ENCODE measurements around the gene CLUH.
"Not testable (repeated sequence)": the region's sequence is repeated elsewhere in the genome, so short reads cannot be mapped to it uniquely, and the experiment has no call there.

Gene CLUH

GRCh38 chr17:2701161-2701995 is 10.2 kb downstream of the CLUH start:
- DNase-seq: no peak

GRCh38 chr17:2700491-2701141 is 10.9 kb downstream of the CLUH start:
- DNase-seq: peak in 1 of 2 experiments; percentile 96

- DNase-seq: no peak
Measured at GRCh38 chr17:2700030-2700490, 11.5 kb downstream of the CLUH start.

- not testable (repeated sequence) for DNase-seq
Measured at GRCh38 chr17:2699216-2699805, 12.3 kb downstream of the CLUH start.

GRCh38 chr17:2697611-2698162 is 13.9 kb downstream of the CLUH start:
- DNase-seq: no peak

- DNase-seq: no peak
Measured at GRCh38 chr17:2695961-2696760, 15.4 kb downstream of the CLUH start.

- DNase-seq: no peak
Measured at GRCh38 chr17:2695243-2695960, 16.2 kb downstream of the CLUH start.

- no peak for DNase-seq
Measured at GRCh38 chr17:2694381-2695242, 17.0 kb downstream of the CLUH start.

GRCh38 chr17:2693561-2694380 is 17.8 kb downstream of the CLUH start:
- no peak for DNase-seq

- no peak for DNase-seq
Measured at GRCh38 chr17:2692781-2693135, 18.8 kb downstream of the CLUH start.

GRCh38 chr17:2691965-2692780 is 19.4 kb downstream of the CLUH start:
- DNase-seq: no peak

- no peak for DNase-seq
Measured at GRCh38 chr17:2691069-2691871, 20.3 kb downstream of the CLUH start.

- no peak for DNase-seq
Measured at GRCh38 chr17:2690165-2691068, 21.1 kb downstream of the CLUH start.

- no peak for DNase-seq
Measured at GRCh38 chr17:2689411-2690164, 22.0 kb downstream of the CLUH start.

- no peak for DNase-seq
Measured at GRCh38 chr17:2688351-2689342, 22.9 kb downstream of the CLUH start.
